IMR-90 (cell line): Measurements from ENCODE around the gene HARS1. TPM values are rescaled to one million over a fixed set of nuclear protein-coding genes. Genes with fewer than 3 reads are reported as not detected.
"Not testable (repeated sequence)": the region's sequence is repeated elsewhere in the genome, so short reads cannot be mapped to it uniquely, and the experiment has no call there.

Source experiments
- ATAC-seq: fragments of 200-7000 bp; cut with Tn5 transposase; 2 replicates; pipeline ENCODE4 v1.9.1; 2020; ENCODE audit warnings: low read depth, mild to moderate bottlenecking, moderate library complexity
- BruUV-seq: library from RNA; stranded (reverse); fragments of 400-500 nt; replicated peaks from 2 replicates; lab custom pipeline; 2021; lab: Mats Ljungman, UMichigan
- CTCF ChIA-PET: fragments of 300-600 bp; formaldehyde crosslinking; extraction: SDS; loops from one replicate; lab custom pipeline; 2021; ENCODE audit warnings: antibody characterized with exemption; lab: Yijun Ruan, JAX
- POLR2A ChIA-PET: fragments of 300-600 bp; sonication (Branson Sonifier 250); formaldehyde crosslinking; loops from one replicate; lab custom pipeline; 2022; ENCODE audit warnings: antibody characterized with exemption; ENCODE audit not compliant: unreplicated experiment; lab: Charles Lee
- DNase-seq: peaks from one replicate; pipeline ENCODE4 v3.0.0; 2013
- H2AFZ ChIP-seq: replicated peaks from 2 replicates; pipeline ENCODE3; 2013; ENCODE audit warnings: low read length, mild to moderate bottlenecking; ENCODE audit not compliant: poor library complexity
- H2AK5ac ChIP-seq: 2 replicates; pipeline ENCODE4 v1.6.1; 2013; ENCODE audit warnings: low read depth, low read length, inconsistent platforms
- H2AK9ac ChIP-seq: replicated peaks from 2 replicates; pipeline ENCODE3; 2013; ENCODE audit warnings: mild to moderate bottlenecking, low read depth, low read length, moderate library complexity; ENCODE audit not compliant: poor library complexity
- H2BK120ac ChIP-seq: 2 replicates; pipeline ENCODE4 v1.6.1; 2013; ENCODE audit warnings: low read depth, low read length, inconsistent platforms
- H2BK15ac ChIP-seq: 3 replicates; pipeline ENCODE4 v1.6.1; 2013; ENCODE audit warnings: low read depth, low read length, inconsistent platforms
- H2BK20ac ChIP-seq: 2 replicates; pipeline ENCODE4 v1.6.1; 2013; ENCODE audit warnings: low read depth, mild to moderate bottlenecking, inconsistent platforms, low read length, moderate library complexity
- H2BK5ac ChIP-seq: 2 replicates; pipeline ENCODE4 v1.6.1; 2013; ENCODE audit warnings: mild to moderate bottlenecking, low read depth, low read length, inconsistent platforms; ENCODE audit not compliant: poor library complexity, severe bottlenecking
- H3K14ac ChIP-seq: replicated peaks from 2 replicates; pipeline ENCODE4 v1.6.1; 2013; ENCODE audit warnings: low read depth, low read length, inconsistent platforms
- H3K18ac ChIP-seq: 2 replicates; pipeline ENCODE4 v1.6.1; 2013; ENCODE audit warnings: low read depth, low read length, control low read depth
- H3K23ac ChIP-seq: 2 replicates; pipeline ENCODE4 v1.6.1; 2013; ENCODE audit warnings: low read depth, low read length, inconsistent platforms
- H3K27ac ChIP-seq: 2 replicates; pipeline ENCODE4 v1.5.1; 2013; ENCODE audit warnings: mild to moderate bottlenecking, control low read depth, low read length; ENCODE audit not compliant: insufficient read depth
- H3K27me3 ChIP-seq: 2 replicates; pipeline ENCODE4 v1.6.1; 2013; ENCODE audit warnings: low read length; ENCODE audit not compliant: control insufficient read depth, insufficient read depth
- H3K36me3 ChIP-seq: 2 replicates; pipeline ENCODE4 v1.6.1; 2013; ENCODE audit warnings: low read length, mixed read lengths; ENCODE audit not compliant: control insufficient read depth, insufficient read depth
- H3K4ac ChIP-seq: 2 replicates; pipeline ENCODE4 v1.6.1; 2013; ENCODE audit warnings: low read depth, low read length, inconsistent platforms
- H3K4me1 ChIP-seq: 2 replicates; pipeline ENCODE4 v1.6.1; 2013; ENCODE audit warnings: low read length, mixed read lengths; ENCODE audit not compliant: control insufficient read depth, insufficient read depth
- H3K4me2 ChIP-seq: 2 replicates; pipeline ENCODE4 v1.6.1; 2013; ENCODE audit warnings: low read depth, mild to moderate bottlenecking, control low read depth, low read length, moderate library complexity
- H3K4me3 ChIP-seq: 2 replicates; pipeline ENCODE4 v1.5.1; 2013; ENCODE audit warnings: low read depth, mild to moderate bottlenecking, control low read depth, low read length, moderate library complexity; ENCODE audit not compliant: insufficient read depth
- H3K56ac ChIP-seq: 2 replicates; pipeline ENCODE4 v1.6.1; 2013; ENCODE audit warnings: low read length, inconsistent platforms; ENCODE audit not compliant: insufficient read depth; ENCODE audit errors: extremely low read depth
- H3K79me1 ChIP-seq, 2 experiments: 2 replicates each; pipeline ENCODE4 v1.6.1; 2013; ENCODE audit warnings: low read length in 2 of 2, inconsistent platforms in 1 of 2, low read depth in 1 of 2
- H3K9ac ChIP-seq: 2 replicates; pipeline ENCODE4 v1.6.1; 2013; ENCODE audit warnings: low read depth, low read length, control low read depth
- H3K9me1 ChIP-seq: 2 replicates; pipeline ENCODE4 v1.6.1; 2013; ENCODE audit warnings: low read length, inconsistent platforms; ENCODE audit not compliant: insufficient read depth
- H3K9me3 ChIP-seq: 2 replicates; pipeline ENCODE4 v1.6.1; 2013; ENCODE audit warnings: low read length; ENCODE audit not compliant: control insufficient read depth, insufficient read depth
- H4K20me1 ChIP-seq: 2 replicates; pipeline ENCODE4 v1.6.1; 2013; ENCODE audit warnings: low read length, inconsistent platforms; ENCODE audit not compliant: insufficient read depth
- H4K5ac ChIP-seq: 2 replicates; pipeline ENCODE4 v1.6.1; 2013; ENCODE audit warnings: mild to moderate bottlenecking, low read depth, low read length, control low read depth
- H4K8ac ChIP-seq, 2 experiments: 2 replicates each; pipeline ENCODE4 v1.6.1; 2013; ENCODE audit warnings: low read depth in 2 of 2, low read length in 2 of 2, control low read depth in 1 of 2, inconsistent platforms in 1 of 2
- H4K91ac ChIP-seq: 2 replicates; pipeline ENCODE4 v1.6.1; 2013; ENCODE audit warnings: low read depth, low read length, inconsistent platforms; ENCODE audit not compliant: insufficient read depth
- WGBS, 2 experiments: methylation state at CpG; one replicate each; pipeline versions ENCODE4 v1.1.5 to v1.1.7; 2013; ENCODE audit warnings: missing lambda C conversion rate in 2 of 2; ENCODE audit not compliant: insufficient read length in 1 of 2; ENCODE audit errors: extremely low coverage in 2 of 2; 5-methylcytosine and 5-hydroxymethylcytosine counted together
- dilution Hi-C: fragments of 300-500 bp; cut with HindIII; formaldehyde crosslinking; loops from one replicate; pipeline ENCODE4 v1.14.3; 2018; ENCODE audit warnings: low sequenced_read_pairs; ENCODE audit not compliant: unreplicated experiment
- in situ Hi-C: fragments of 300-500 bp; cut with MboI; formaldehyde crosslinking; loops from 3 replicates; pipeline ENCODE4 v1.14.3; 2019; ENCODE audit warnings: low sequenced_read_pairs, inconsistent platforms, mixed read lengths
- intact Hi-C: fragments of 100-400 bp; cut with micrococcal nuclease; formaldehyde crosslinking; loops from 2 replicates; pipeline ENCODE4 v1.10.0; 2022
- polyA plus RNA-seq, 3 experiments: library from polyadenylated mRNA; depleted of rRNA; stranded (reverse); fragments of >200 nt; gene quantifications; 2 replicates each; pipeline ENCODE4 v1.2.3, GENCODE V29; 2012; ENCODE audit warnings: low replicate concordance in 1 of 3
- total RNA-seq: library from RNA; depleted of rRNA; stranded (reverse); fragments of >200 nt; gene quantifications from 2 replicates; pipeline ENCODE4 v1.2.3, GENCODE V29; 2012

The HARS1 gene
- total and polyA plus RNA-seq, 2 of the 4 experiments (the other 2 are of a cell fraction), result 97.6 to 141 TPM

GRCh38 chr5:140708787-140709186 lies 17.6 kb upstream of the HARS1 start:
- H2AK9ac ChIP-seq, H3K4me3 ChIP-seq, H3K56ac ChIP-seq, H4K20me1 ChIP-seq, H4K91ac ChIP-seq, dilution Hi-C loops, in situ Hi-C loops, H3K4me2 ChIP-seq, H3K9me1 ChIP-seq, H3K9ac ChIP-seq, H3K23ac ChIP-seq, intact Hi-C loops, H4K5ac ChIP-seq, CTCF ChIA-PET, H3K4me1 ChIP-seq, H2AFZ ChIP-seq, BruUV-seq, H4K8ac ChIP-seq, H3K9me3 ChIP-seq, ATAC-seq, POLR2A ChIA-PET, H2BK20ac ChIP-seq, H3K18ac ChIP-seq, H2BK15ac ChIP-seq, H2AK5ac ChIP-seq, H3K14ac ChIP-seq, H2BK120ac ChIP-seq, H2BK5ac ChIP-seq, H3K4ac ChIP-seq, H3K27ac ChIP-seq, H3K79me1 ChIP-seq, DNase-seq, H3K27me3 ChIP-seq: not testable (repeated sequence)
- peaks cover 14% of the 10 kb centered on the region for H3K36me3 ChIP-seq
- WGBS, 2 experiments, result no CpG with 5 or more reads among the region's 9 CpGs
